Panc1 (cell line): Measurements from ENCODE around the gene TMEM163.

Experiments
- POLR2AphosphoS5 ChIP-seq: IDR thresholded peaks from 2 replicates; pipeline ENCODE4 v1.6.1; 2012; ENCODE audit warnings: mild to moderate bottlenecking, low read depth, low read length, moderate library complexity
- TCF7L2 ChIP-seq: IDR thresholded peaks from 2 replicates; pipeline ENCODE4 v1.6.1; 2011; ENCODE audit warnings: mild to moderate bottlenecking, low read depth, low read length, inconsistent platforms
- TF ChIP-seq, protein P1 (sequence below): fragments of 450-650 bp; IDR thresholded peaks from 2 replicates; pipeline ENCODE4 v1.5.1; 2017; ENCODE audit warnings: mild to moderate bottlenecking

DNA sequence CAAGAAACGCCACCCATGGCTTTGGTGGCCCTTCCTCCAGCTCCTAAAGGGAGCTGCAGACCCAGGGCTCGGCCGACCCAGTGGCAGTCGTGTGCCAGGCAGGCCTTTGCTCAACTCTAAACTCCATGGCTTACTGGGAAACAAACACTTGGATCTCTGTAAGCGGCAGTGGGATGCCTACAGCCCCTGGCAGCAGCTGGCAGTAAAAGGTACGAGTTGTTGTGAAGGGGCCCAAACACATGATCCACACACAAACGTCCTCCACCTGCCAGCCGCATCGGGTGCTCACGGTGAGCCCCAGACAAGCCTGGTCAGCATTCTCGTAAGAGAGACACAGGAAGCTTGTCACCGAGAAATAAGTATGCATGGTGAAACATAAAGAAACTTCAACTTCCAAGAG lies 250.0 kb downstream of the TMEM163 start:
- TF ChIP-seq TCF7L2: no peak
- no peak for TF ChIP-seq POLR2AphosphoS5
- TF ChIP-seq, protein P1, sequence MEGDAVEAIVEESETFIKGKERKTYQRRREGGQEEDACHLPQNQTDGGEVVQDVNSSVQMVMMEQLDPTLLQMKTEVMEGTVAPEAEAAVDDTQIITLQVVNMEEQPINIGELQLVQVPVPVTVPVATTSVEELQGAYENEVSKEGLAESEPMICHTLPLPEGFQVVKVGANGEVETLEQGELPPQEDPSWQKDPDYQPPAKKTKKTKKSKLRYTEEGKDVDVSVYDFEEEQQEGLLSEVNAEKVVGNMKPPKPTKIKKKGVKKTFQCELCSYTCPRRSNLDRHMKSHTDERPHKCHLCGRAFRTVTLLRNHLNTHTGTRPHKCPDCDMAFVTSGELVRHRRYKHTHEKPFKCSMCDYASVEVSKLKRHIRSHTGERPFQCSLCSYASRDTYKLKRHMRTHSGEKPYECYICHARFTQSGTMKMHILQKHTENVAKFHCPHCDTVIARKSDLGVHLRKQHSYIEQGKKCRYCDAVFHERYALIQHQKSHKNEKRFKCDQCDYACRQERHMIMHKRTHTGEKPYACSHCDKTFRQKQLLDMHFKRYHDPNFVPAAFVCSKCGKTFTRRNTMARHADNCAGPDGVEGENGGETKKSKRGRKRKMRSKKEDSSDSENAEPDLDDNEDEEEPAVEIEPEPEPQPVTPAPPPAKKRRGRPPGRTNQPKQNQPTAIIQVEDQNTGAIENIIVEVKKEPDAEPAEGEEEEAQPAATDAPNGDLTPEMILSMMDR: no peak
